ENCODE measurements around the gene IFNA8. TPM values are rescaled to one million over a fixed set of nuclear protein-coding genes. Genes with fewer than 3 reads are reported as not detected.

Gene IFNA8
- total and polyA plus RNA-seq, 2 experiments from 2014 or later: not detected

- Histone ChIP-seq H3K79me2 (replicated peaks; ENCODE audit: insufficient read depth) (no peaks in the 10 kb centered on the region), H3K4me1 (ENCODE audit: insufficient read depth) (peaks cover 4% of the 10 kb centered on the region; the same call in 1 of the 2 replicates), H3K27me3 (ENCODE audit: insufficient read depth) (peaks cover 36% of the 10 kb centered on the region), H4K20me1 (replicated peaks; ENCODE audit: insufficient read depth) (no peaks in the 10 kb centered on the region), H2AFZ (peak overlapping the region; percentile 99), H3K36me3 (ENCODE audit: insufficient read depth) (no peaks in the 10 kb centered on the region), H3K9me2 (ENCODE audit: insufficient read depth) (no peaks in the 10 kb centered on the region; the same call in 1 of the 2 replicates), H3K27ac (ENCODE audit: low read depth) (no peak overlapping the region), H3K4me3 (peak overlapping the region; percentile 89), H3K4me2 (peak overlapping the region; percentile 95), H3F3A (replicated peaks; ENCODE audit: low read depth) (no peaks in the 10 kb centered on the region; the same call in 1 of the 2 replicates)
- ATAC-seq (peak; percentile 98), DNase-seq (ENCODE audit: low spot score) (peak; percentile 84)
- Mint-ChIP-seq H3K4me1 (peaks cover 16% of the 10 kb centered on the region), H3K9me3 (no peaks in the 10 kb centered on the region), H3K36me3 (ENCODE audit: low read depth) (no peaks in the 10 kb centered on the region), H3K27me3 (ENCODE audit: insufficient read depth, low read depth, poor library complexity) (peaks cover 19% of the 10 kb centered on the region), H3K27ac (no peak overlapping the region), H3K4me3 (peak overlapping the region; percentile 88)
- TF ChIP-seq POLR2AphosphoS5 (IDR thresholded peaks at IDR 0.05; ENCODE audit: low read depth): no peak
- TF ChIP-seq ZNF114 (CRISPR knock-in tag; IDR thresholded peaks at IDR 0.05): 0 out of 2 replicates have a peak, but pooled peaks have one; percentile 58
- peak; percentile 24 to 30 for TF ChIP-seq CTCF (conservative IDR thresholded peaks at IDR 0.05; ENCODE audit: low read depth in 2 of 2)
- TF ChIP-seq EZH2 (IDR thresholded peaks at IDR 0.05; ENCODE audit: low read depth, unreplicated experiment): peak; percentile 41
- TF ChIP-seq, protein P1, sequence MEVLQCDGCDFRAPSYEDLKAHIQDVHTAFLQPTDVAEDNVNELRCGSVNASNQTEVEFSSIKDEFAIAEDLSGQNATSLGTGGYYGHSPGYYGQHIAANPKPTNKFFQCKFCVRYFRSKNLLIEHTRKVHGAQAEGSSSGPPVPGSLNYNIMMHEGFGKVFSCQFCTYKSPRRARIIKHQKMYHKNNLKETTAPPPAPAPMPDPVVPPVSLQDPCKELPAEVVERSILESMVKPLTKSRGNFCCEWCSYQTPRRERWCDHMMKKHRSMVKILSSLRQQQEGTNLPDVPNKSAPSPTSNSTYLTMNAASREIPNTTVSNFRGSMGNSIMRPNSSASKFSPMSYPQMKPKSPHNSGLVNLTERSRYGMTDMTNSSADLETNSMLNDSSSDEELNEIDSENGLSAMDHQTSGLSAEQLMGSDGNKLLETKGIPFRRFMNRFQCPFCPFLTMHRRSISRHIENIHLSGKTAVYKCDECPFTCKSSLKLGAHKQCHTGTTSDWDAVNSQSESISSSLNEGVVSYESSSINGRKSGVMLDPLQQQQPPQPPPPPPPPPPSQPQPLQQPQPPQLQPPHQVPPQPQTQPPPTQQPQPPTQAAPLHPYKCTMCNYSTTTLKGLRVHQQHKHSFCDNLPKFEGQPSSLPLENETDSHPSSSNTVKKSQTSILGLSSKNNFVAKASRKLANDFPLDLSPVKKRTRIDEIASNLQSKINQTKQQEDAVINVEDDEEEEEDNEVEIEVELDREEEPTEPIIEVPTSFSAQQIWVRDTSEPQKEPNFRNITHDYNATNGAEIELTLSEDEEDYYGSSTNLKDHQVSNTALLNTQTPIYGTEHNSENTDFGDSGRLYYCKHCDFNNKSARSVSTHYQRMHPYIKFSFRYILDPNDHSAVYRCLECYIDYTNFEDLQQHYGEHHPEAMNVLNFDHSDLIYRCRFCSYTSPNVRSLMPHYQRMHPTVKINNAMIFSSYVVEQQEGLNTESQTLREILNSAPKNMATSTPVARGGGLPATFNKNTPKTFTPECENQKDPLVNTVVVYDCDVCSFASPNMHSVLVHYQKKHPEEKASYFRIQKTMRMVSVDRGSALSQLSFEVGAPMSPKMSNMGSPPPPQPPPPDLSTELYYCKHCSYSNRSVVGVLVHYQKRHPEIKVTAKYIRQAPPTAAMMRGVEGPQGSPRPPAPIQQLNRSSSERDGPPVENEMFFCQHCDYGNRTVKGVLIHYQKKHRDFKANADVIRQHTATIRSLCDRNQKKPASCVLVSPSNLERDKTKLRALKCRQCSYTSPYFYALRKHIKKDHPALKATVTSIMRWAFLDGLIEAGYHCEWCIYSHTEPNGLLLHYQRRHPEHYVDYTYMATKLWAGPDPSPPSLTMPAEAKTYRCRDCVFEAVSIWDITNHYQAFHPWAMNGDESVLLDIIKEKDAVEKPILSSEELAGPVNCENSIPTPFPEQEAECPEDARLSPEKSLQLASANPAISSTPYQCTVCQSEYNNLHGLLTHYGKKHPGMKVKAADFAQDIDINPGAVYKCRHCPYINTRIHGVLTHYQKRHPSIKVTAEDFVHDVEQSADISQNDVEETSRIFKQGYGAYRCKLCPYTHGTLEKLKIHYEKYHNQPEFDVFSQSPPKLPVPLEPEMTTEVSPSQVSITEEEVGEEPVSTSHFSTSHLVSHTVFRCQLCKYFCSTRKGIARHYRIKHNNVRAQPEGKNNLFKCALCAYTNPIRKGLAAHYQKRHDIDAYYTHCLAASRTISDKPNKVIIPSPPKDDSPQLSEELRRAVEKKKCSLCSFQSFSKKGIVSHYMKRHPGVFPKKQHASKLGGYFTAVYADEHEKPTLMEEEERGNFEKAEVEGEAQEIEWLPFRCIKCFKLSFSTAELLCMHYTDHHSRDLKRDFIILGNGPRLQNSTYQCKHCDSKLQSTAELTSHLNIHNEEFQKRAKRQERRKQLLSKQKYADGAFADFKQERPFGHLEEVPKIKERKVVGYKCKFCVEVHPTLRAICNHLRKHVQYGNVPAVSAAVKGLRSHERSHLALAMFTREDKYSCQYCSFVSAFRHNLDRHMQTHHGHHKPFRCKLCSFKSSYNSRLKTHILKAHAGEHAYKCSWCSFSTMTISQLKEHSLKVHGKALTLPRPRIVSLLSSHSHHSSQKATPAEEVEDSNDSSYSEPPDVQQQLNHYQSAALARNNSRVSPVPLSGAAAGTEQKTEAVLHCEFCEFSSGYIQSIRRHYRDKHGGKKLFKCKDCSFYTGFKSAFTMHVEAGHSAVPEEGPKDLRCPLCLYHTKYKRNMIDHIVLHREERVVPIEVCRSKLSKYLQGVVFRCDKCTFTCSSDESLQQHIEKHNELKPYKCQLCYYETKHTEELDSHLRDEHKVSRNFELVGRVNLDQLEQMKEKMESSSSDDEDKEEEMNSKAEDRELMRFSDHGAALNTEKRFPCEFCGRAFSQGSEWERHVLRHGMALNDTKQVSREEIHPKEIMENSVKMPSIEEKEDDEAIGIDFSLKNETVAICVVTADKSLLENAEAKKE (CRISPR knock-in tag; IDR thresholded peaks at IDR 0.05): peak; percentile 49
These were observed 6.3 kb upstream of the IFNA8 start for GRCh38 chr9:21402386-21403251.

Measured in GM23338 (cell line).